HepG2 (cell line): Measurements from ENCODE around the gene CD7. TPM values are rescaled to one million over a fixed set of nuclear protein-coding genes. Genes with fewer than 3 reads are reported as not detected.

Experiments used
- CENPT ChIP-seq: sonication (generic); formaldehyde crosslinking; IDR thresholded peaks from 2 replicates; pipeline ENCODE4 v1.8.0; 2022; ENCODE audit warnings: low read depth, mild to moderate bottlenecking, moderate library complexity, missing genetic modification reagents
- GATAD2A ChIP-seq: IDR thresholded peaks from 2 replicates; pipeline ENCODE4 v1.6.1; 2016
- GFI1 ChIP-seq: sonication (generic); formaldehyde crosslinking; IDR thresholded peaks from 2 replicates; pipeline ENCODE4 v1.5.0; 2020; ENCODE audit warnings: missing genetic modification reagents, mild to moderate bottlenecking, borderline replicate concordance
- GPN1 ChIP-seq: sonication (generic); formaldehyde crosslinking; IDR thresholded peaks from 2 replicates; pipeline ENCODE4 v1.5.1; 2020; ENCODE audit warnings: missing genetic modification reagents, borderline replicate concordance
- GTF2F1 ChIP-seq: fragments of 150-350 bp; IDR thresholded peaks from 2 replicates; pipeline ENCODE4 v1.6.1; 2014; ENCODE audit warnings: low read length
- HMG20B ChIP-seq: conservative IDR thresholded peaks from 2 replicates; pipeline ENCODE4 v1.6.1; 2016; ENCODE audit warnings: missing genetic modification reagents, missing compliant biosample characterization
- KAT2B ChIP-seq: fragments of 150-350 bp; IDR thresholded peaks from 2 replicates; pipeline ENCODE4 v1.6.1; 2014; ENCODE audit warnings: low read depth, low read length, borderline replicate concordance
- MYC ChIP-seq: sonication (generic); formaldehyde crosslinking; IDR thresholded peaks from 2 replicates; pipeline ENCODE4 v1.9.0; 2021; ENCODE audit warnings: missing genetic modification reagents, borderline replicate concordance
- RORA ChIP-seq: sonication (generic); formaldehyde crosslinking; IDR thresholded peaks from 2 replicates; pipeline ENCODE4 v1.5.0; 2020; ENCODE audit warnings: mild to moderate bottlenecking, missing genetic modification reagents, moderate library complexity
- SALL2 ChIP-seq: sonication (generic); formaldehyde crosslinking; IDR thresholded peaks from 2 replicates; pipeline ENCODE4 v1.8.1; 2023; ENCODE audit warnings: mild to moderate bottlenecking, missing genetic modification reagents, inconsistent platforms
- SIX1 ChIP-seq: sonication (generic); formaldehyde crosslinking; IDR thresholded peaks from 2 replicates; pipeline ENCODE4 v1.4.0; 2020; ENCODE audit warnings: missing genetic modification reagents, borderline replicate concordance
- SNAI1 ChIP-seq: sonication (generic); formaldehyde crosslinking; IDR thresholded peaks from 2 replicates; pipeline ENCODE4 v1.5.0; 2020; ENCODE audit warnings: mild to moderate bottlenecking, missing genetic modification reagents, borderline replicate concordance
- SOX6 ChIP-seq, 2 experiments: fragments of 450-650 bp in 1 of 2; sonication (generic) in 1 of 2; formaldehyde crosslinking in 1 of 2; IDR thresholded peaks; 2 replicates each; pipeline versions ENCODE4 v1.4.0 to v1.6.1; 2017 to 2020; ENCODE audit warnings: antibody characterized with exemption in 1 of 2, mild to moderate bottlenecking in 1 of 2, missing genetic modification reagents in 1 of 2
- SUZ12 ChIP-seq: fragments of 150-350 bp; IDR thresholded peaks from 2 replicates; pipeline ENCODE4 v1.6.1; 2014; ENCODE audit warnings: low read depth, low read length
- ZBTB7B ChIP-seq: sonication (generic); formaldehyde crosslinking; IDR thresholded peaks from 2 replicates; pipeline ENCODE4 v1.4.0; 2020; ENCODE audit warnings: missing genetic modification reagents
- ZNF143 ChIP-seq: sonication (generic); formaldehyde crosslinking; IDR thresholded peaks from 2 replicates; pipeline ENCODE4 v1.4.0; 2020; ENCODE audit warnings: missing genetic modification reagents
- ZNF180 ChIP-seq: sonication (generic); formaldehyde crosslinking; IDR thresholded peaks from 2 replicates; pipeline ENCODE4 v1.4.0; 2020; ENCODE audit warnings: low read depth, missing genetic modification reagents, borderline replicate concordance
- ZNF337 ChIP-seq: sonication (generic); formaldehyde crosslinking; IDR thresholded peaks from 2 replicates; pipeline ENCODE4 v1.5.1; 2020; ENCODE audit warnings: missing genetic modification reagents, low read depth, mild to moderate bottlenecking, borderline replicate concordance
- ZNF414 ChIP-seq: sonication (generic); formaldehyde crosslinking; IDR thresholded peaks from 2 replicates; pipeline ENCODE4 v1.5.0; 2020; ENCODE audit warnings: missing genetic modification reagents
- ZNF550 ChIP-seq: sonication (generic); formaldehyde crosslinking; IDR thresholded peaks from 2 replicates; pipeline ENCODE4 v1.4.0; 2020; ENCODE audit warnings: mild to moderate bottlenecking, missing genetic modification reagents, borderline replicate concordance
- ZNF562 ChIP-seq: sonication (generic); formaldehyde crosslinking; IDR thresholded peaks from 2 replicates; pipeline ENCODE4 v1.8.0; 2022; ENCODE audit warnings: missing genetic modification reagents, borderline replicate concordance
- ZNF563 ChIP-seq: sonication (generic); formaldehyde crosslinking; IDR thresholded peaks from 2 replicates; pipeline ENCODE4 v1.8.0; 2022; ENCODE audit warnings: mild to moderate bottlenecking, moderate library complexity, missing genetic modification reagents
- ZNF564 ChIP-seq: sonication (generic); formaldehyde crosslinking; IDR thresholded peaks from 2 replicates; pipeline ENCODE4 v1.8.1; 2023; ENCODE audit warnings: mild to moderate bottlenecking, missing genetic modification reagents
- ZNF570 ChIP-seq: sonication (generic); formaldehyde crosslinking; IDR thresholded peaks from 2 replicates; pipeline ENCODE4 v1.4.0; 2020; ENCODE audit warnings: mild to moderate bottlenecking, missing genetic modification reagents, borderline replicate concordance
- ZNF576 ChIP-seq: sonication (generic); formaldehyde crosslinking; IDR thresholded peaks from 2 replicates; pipeline ENCODE4 v1.4.0; 2020; ENCODE audit warnings: mild to moderate bottlenecking, missing genetic modification reagents
- ZNF691 ChIP-seq: sonication (generic); formaldehyde crosslinking; IDR thresholded peaks from 2 replicates; pipeline ENCODE4 v1.4.0; 2020; ENCODE audit warnings: missing genetic modification reagents, low read depth, mild to moderate bottlenecking, borderline replicate concordance
- ZNF792 ChIP-seq: IDR thresholded peaks from 2 replicates; pipeline ENCODE4 v1.6.1; 2016
- ZNF879 ChIP-seq: sonication (generic); formaldehyde crosslinking; IDR thresholded peaks from 2 replicates; pipeline ENCODE4 v1.8.1; 2023; ENCODE audit warnings: missing genetic modification reagents
- ZSCAN29 ChIP-seq: sonication (generic); formaldehyde crosslinking; conservative IDR thresholded peaks from 2 replicates; pipeline ENCODE4 v1.4.0; 2020; ENCODE audit warnings: mild to moderate bottlenecking, missing genetic modification reagents
- polyA plus RNA-seq, 8 experiments: library from polyadenylated mRNA; depleted of rRNA in 3 of 8; stranded (reverse) in 7 of 8; unstranded in 1 of 8; fragments of >200 nt; fragmentation: Illumina TruSeq in 4 of 8; extraction: Trizol in 4 of 8; gene quantifications; 2 replicates each; pipeline versions ENCODE4 v1.2.1 to v1.2.3, GENCODE V29; 2011 to 2016; ENCODE audit warnings: low read depth in 4 of 8, missing spikeins in 1 of 8, mixed read lengths in 1 of 8; ENCODE audit not compliant: insufficient read depth in 1 of 8
- total RNA-seq, 5 experiments: library from RNA; depleted of rRNA; stranded (reverse); fragments of >200 nt; fragmentation: Illumina TruSeq; extraction: Trizol; gene quantifications; 2 replicates each; pipeline ENCODE4 v1.2.3, GENCODE V29; 2016; ENCODE audit warnings: low read depth in 1 of 5

CD7 gene
- total and polyA plus RNA-seq, 2 of the 13 experiments (the other 11 are each of a cell fraction or from before 2014, with no cell fraction given) = 67.6 to 76.4 TPM

GRCh38 chr17:82351713-82352488 is 34.5 kb upstream of the CD7 start (continued):
- TF ChIP-seq ZNF550 (CRISPR knock-in tag) = no peak
- TF ChIP-seq ZNF576 = no peak
- no peak for TF ChIP-seq GTF2F1
- no peak; the same call in 1 of the 2 replicates for TF ChIP-seq ZNF414
- 0 out of 2 replicates have a peak, but pooled peaks have one; percentile 54 for TF ChIP-seq GPN1 (CRISPR knock-in tag)
- no peak for TF ChIP-seq SUZ12
- 0 out of 2 replicates have a peak, but pooled peaks have one; percentile 13 for TF ChIP-seq ZNF792
- no peak for TF ChIP-seq ZNF564 (CRISPR knock-in tag)
- TF ChIP-seq ZNF180 (CRISPR knock-in tag) = peak; percentile 49; the same call in 1 of the 2 replicates
- no peak for TF ChIP-seq ZNF562 (CRISPR knock-in tag)
- TF ChIP-seq GFI1 (CRISPR knock-in tag) = no peak
- TF ChIP-seq CENPT (CRISPR knock-in tag) = no peak
- 0 out of 2 replicates have a peak, but pooled peaks have one; percentile 7 for TF ChIP-seq SNAI1 (CRISPR knock-in tag)
- no peak for TF ChIP-seq SOX6 (IDR thresholded peaks at IDR 0.05)
- TF ChIP-seq SOX6 (CRISPR knock-in tag; IDR thresholded peaks at IDR 0.05) = peak; percentile 69; the same call in 1 of the 2 replicates
- TF ChIP-seq KAT2B = no peak
- TF ChIP-seq SALL2 (CRISPR knock-in tag) = peak; percentile 76; the same call in 1 of the 2 replicates
- peak; percentile 38; the same call in 1 of the 2 replicates for TF ChIP-seq SIX1 (CRISPR knock-in tag)
- peak; percentile 59; the same call in 1 of the 2 replicates for TF ChIP-seq GATAD2A (CRISPR knock-in tag)
- no peak for TF ChIP-seq ZNF143 (CRISPR knock-in tag)
- peak; percentile 34; the same call in 1 of the 2 replicates for TF ChIP-seq ZNF563 (CRISPR knock-in tag)
- TF ChIP-seq HMG20B (CRISPR knock-in tag) = no peak
- TF ChIP-seq ZNF691 (CRISPR knock-in tag) = peak; percentile 55; the same call in 1 of the 2 replicates
- no peak for TF ChIP-seq ZNF570 (CRISPR knock-in tag)
- TF ChIP-seq ZSCAN29 (CRISPR knock-in tag) = peak; percentile 58; the same call in 1 of the 2 replicates
- no peak for TF ChIP-seq ZNF337 (CRISPR knock-in tag)
- peak; percentile 72 for TF ChIP-seq ZBTB7B (CRISPR knock-in tag)
- no peak for TF ChIP-seq RORA (CRISPR knock-in tag)
- TF ChIP-seq ZNF879 (CRISPR knock-in tag) = no peak
- TF ChIP-seq MYC (CRISPR knock-in tag) = peak; percentile 62; the same call in 1 of the 2 replicates
